Pancreas (tissue), 10 donors: ENCODE results near the gene HPS5. TPM values are rescaled to one million over a fixed set of nuclear protein-coding genes. Genes with fewer than 3 reads are reported as not detected.
"Not testable (repeated sequence)": the region's sequence is repeated elsewhere in the genome, so short reads cannot be mapped to it uniquely, and the experiment has no call there.

ENCODE experiments used
- ATAC-seq, 4 donors: fragments of 200-7000 bp; cut with Tn5 transposase; one replicate each; pipeline versions ENCODE4 v1.8.0 to v1.9.1; 2020; ENCODE audit warnings: mild to moderate bottlenecking in 4 of 4, moderate library complexity in 4 of 4
- DNase-seq, 6 donors: peaks; one replicate each; pipeline ENCODE4 v3.0.0-alpha.2; 2020
- FAIRE-seq: peaks from 2 replicates; lab custom pipeline; 2012; peaks lifted over from hg19 to GRCh38; lab: Jason Lieb, UNC
- H3K27ac ChIP-seq, 4 donors: fragments of 200-600 bp; sonication (generic); 1 replicate in 3 of 4; 2 replicates in 1 of 4; pipeline versions ENCODE4 v1.5.0 to v1.8.0; 2020
- H3K27me3 ChIP-seq, 4 donors: fragments of 200-600 bp; one replicate each; pipeline ENCODE4 v1.8.0; 2021
- H3K36me3 ChIP-seq, 3 donors: fragments of 200-600 bp; sonication (generic) in 1 of 3; one replicate each; pipeline versions ENCODE4 v1.5.0 to v1.8.0; 2020 to 2021
- H3K4me1 ChIP-seq, 3 donors: fragments of 200-600 bp; one replicate each; pipeline ENCODE4 v1.8.0; 2021
- H3K4me3 ChIP-seq, 4 donors: fragments of 200-600 bp; sonication (generic) in 2 of 4; one replicate each; pipeline versions ENCODE4 v1.5.0 to v1.8.0; 2020 to 2021
- H3K9me3 ChIP-seq, 4 donors: fragments of 200-600 bp; one replicate each; pipeline ENCODE4 v1.8.0; 2021
- CTCF ChIP-seq, 4 donors: fragments of 200-600 bp; sonication (generic) in 3 of 4; IDR thresholded peaks; one replicate each; pipeline versions ENCODE4 v1.5.0 to v1.8.0; 2021; ENCODE audit warnings: antibody characterized with exemption in 4 of 4
- WGBS, 2 donors: extraction: QIAGEN DNeasy Blood & Tissue Kit; methylation state at CpG; one replicate each; pipeline ENCODE4 v1.1.7; 2013; 5-methylcytosine and 5-hydroxymethylcytosine counted together
- intact Hi-C, 3 donors: fragments of 100-400 bp; cut with DNase I; formaldehyde crosslinking; loops; one replicate each; pipeline versions ENCODE4 v1.11.1 to v1.14.2; 2022
- polyA plus RNA-seq, 2 donors: library from polyadenylated mRNA; stranded (reverse); fragments of 200-250 nt; gene quantifications; one replicate each; pipeline ENCODE4 v1.2.3, GENCODE V29; 2013
- total RNA-seq, 6 donors: library from RNA; stranded (reverse); fragmentation: NEBNext Ultra II Directional in 4 of 6; extraction: Animal tissue kit (Norgen Biotek cat#: 25700) in 4 of 6; gene quantifications; one replicate each; pipeline versions ENCODE4 v1.2.1 to v1.2.4, GENCODE V29; 2021 to 2023
- donor health status: healthy with polysubstance abuse.
- donor health status: DM: no; HTN: no; CAD: no; lungs with moderate emphysema.
- donor health status: DM: no; HTN: no; CAD: no.
- donor health status: control.
- donor health status: control.
- donor health status: Bipolar disorder and iron deficiency.
- donor health status: DM: yes; HTN: yes; CAD: no.
- donor health status: DM: no; HTN: no; CAD: no.
- donor health status: DM: no; HTN: no; CAD: no.
- donor health status: DM: yes; HTN: yes; CAD: no.

HPS5 gene
- total and polyA plus RNA-seq, 8 donors = 3.4 to 9.7 (median 6.7) TPM

GRCh38 chr11:18259259-18259658, 62.7 kb downstream of the HPS5 start:
- no peak for FAIRE-seq
- Histone ChIP-seq H3K27ac (no peak overlapping the region), H3K4me1 (no peaks in the 10 kb centered on the region), H3K4me3 (no peak overlapping the region), H3K9me3 (no peaks in the 10 kb centered on the region), H3K36me3 (no peaks in the 10 kb centered on the region), H3K27me3 (no peaks in the 10 kb centered on the region)
- no peak for DNase-seq
- intact Hi-C loops = no loop called here
- no peak for TF ChIP-seq CTCF (IDR thresholded peaks at IDR 0.05)
- peak; percentile 73 to 91 (median 76) for ATAC-seq

- H3K27ac ChIP-seq = no peak overlapping the region
- intact Hi-C loops = no loop called here
- 55 to 64% methylated on average over 2 of the region's 2 CpGs for WGBS, 2 donors
- H3K9me3 ChIP-seq = no peaks in the 10 kb centered on the region
- no peaks in the 10 kb centered on the region for H3K4me1 ChIP-seq
- H3K27me3 ChIP-seq = no peaks in the 10 kb centered on the region
- DNase-seq = no peak
- H3K36me3 ChIP-seq = no peaks in the 10 kb centered on the region
- no peak for ATAC-seq
- FAIRE-seq = no peak
- no peak for TF ChIP-seq CTCF (IDR thresholded peaks at IDR 0.05)
- no peak overlapping the region for H3K4me3 ChIP-seq
Observed at GRCh38 chr11:18254781-18255361, 67.1 kb downstream of the HPS5 start.

- 79 to 80% methylated on average over 11 of the region's 11 CpGs for WGBS, 2 donors
- H3K4me1 ChIP-seq = no peaks in the 10 kb centered on the region
- ATAC-seq = no peak
- H3K9me3 ChIP-seq = no peaks in the 10 kb centered on the region
- no peak overlapping the region for H3K4me3 ChIP-seq
- no peak for DNase-seq
- FAIRE-seq = no peak
- no peak overlapping the region for H3K27ac ChIP-seq
- intact Hi-C loops = no loop called here
- H3K27me3 ChIP-seq = no peaks in the 10 kb centered on the region
- TF ChIP-seq CTCF (IDR thresholded peaks at IDR 0.05) = no peak
- no peaks in the 10 kb centered on the region for H3K36me3 ChIP-seq
Observed at GRCh38 chr11:18253778-18254338, 68.1 kb downstream of the HPS5 start.

GRCh38 chr11:18253233-18253632, 68.7 kb downstream of the HPS5 start:
- FAIRE-seq = no peak
- no peaks in the 10 kb centered on the region for H3K27me3 ChIP-seq
- ATAC-seq = no peak
- WGBS, 2 donors = 83 to 92% methylated on average over 3 of the region's 3 CpGs
- no peak for DNase-seq
- no peak for TF ChIP-seq CTCF (IDR thresholded peaks at IDR 0.05)
- H3K9me3 ChIP-seq = no peaks in the 10 kb centered on the region
- no peak overlapping the region for H3K4me3 ChIP-seq
- H3K36me3 ChIP-seq = no peaks in the 10 kb centered on the region
- H3K27ac ChIP-seq = no peak overlapping the region
- no peaks in the 10 kb centered on the region for H3K4me1 ChIP-seq
- intact Hi-C loops = no loop called here

- no peaks in the 10 kb centered on the region for H3K9me3 ChIP-seq
- TF ChIP-seq CTCF (IDR thresholded peaks at IDR 0.05) = no peak
- ATAC-seq = peak in 1 of 4 donors; percentile 12
- H3K27me3 ChIP-seq = no peaks in the 10 kb centered on the region
- H3K4me3 ChIP-seq = no peak within 1 kb of the TSS
- intact Hi-C loops = no loop called here
- DNase-seq = no peak
- H3K36me3 ChIP-seq = no peaks in the 10 kb centered on the region
- 66 to 74% methylated on average over 5 of the region's 5 CpGs for WGBS, 2 donors
- FAIRE-seq = no peak
- H3K4me1 ChIP-seq = no peaks in the 10 kb centered on the region
- no peak within 1 kb of the TSS for H3K27ac ChIP-seq
Observed at GRCh38 chr11:18248561-18248960, 73.4 kb downstream of the HPS5 start, which contains the start of gene SAA2. Gene SAA2 (minus strand): TSS chr11:18248668. CDS start chr11:18248011, 657 bp downstream.

- H3K27ac ChIP-seq, H3K9me3 ChIP-seq, H3K36me3 ChIP-seq, intact Hi-C loops, FAIRE-seq, DNase-seq, H3K27me3 ChIP-seq, H3K4me3 ChIP-seq, H3K4me1 ChIP-seq: not testable (repeated sequence)
- ATAC-seq = peak in 1 of 4 donors; percentile 24
- 27 to 38% methylated on average over 2 to 3 of the region's 6 CpGs for WGBS, 2 donors
Observed at GRCh38 chr11:18247191-18247581, 74.8 kb downstream of the HPS5 start.

GRCh38 chr11:18246379-18247190, 75.4 kb downstream of the HPS5 start:
- H3K4me3 ChIP-seq, H3K27me3 ChIP-seq, H3K36me3 ChIP-seq, intact Hi-C loops, FAIRE-seq, H3K4me1 ChIP-seq, H3K27ac ChIP-seq, DNase-seq, H3K9me3 ChIP-seq: not testable (repeated sequence)
- 62 to 72% methylated on average over 10 to 11 of the region's 11 CpGs for WGBS, 2 donors
- peak in 3 of 4 donors; percentile 40 to 60 (median 59) for ATAC-seq
